ENCODE measurements around the gene REEP3.
"Not testable (repeated sequence)": the region's sequence is repeated elsewhere in the genome, so short reads cannot be mapped to it uniquely, and the experiment has no call there.

REEP3 gene

GRCh38 chr10:63496561-63496960, 24.6 kb upstream of the REEP3 start:
- peaks cover 85% of the 10 kb centered on the region for H3K79me2 ChIP-seq (ENCODE audit: low read length)
- no peak overlapping the region for H3K27ac ChIP-seq (ENCODE audit: low read length)
- no peaks in the 10 kb centered on the region for H4K20me1 ChIP-seq (ENCODE audit: insufficient read depth, low read length)
- no peak for TF ChIP-seq EZH2 (optimal IDR thresholded peaks at IDR 0.05; ENCODE audit: low read depth, low read length)
- TF ChIP-seq EZH2phosphoT487 (IDR thresholded peaks at IDR 0.05; ENCODE audit: low read length): no peak
- TF ChIP-seq CTCF (IDR thresholded peaks at IDR 0.05; ENCODE audit: low read length): no peak
- DNase-seq: no peak
- H3K4me3 ChIP-seq (ENCODE audit: low read length): no peak overlapping the region
- H2AFZ ChIP-seq (ENCODE audit: low read length): no peak overlapping the region
- no peaks in the 10 kb centered on the region for H3K36me3 ChIP-seq (replicated peaks; ENCODE audit: insufficient read depth, low read length)
- no peaks in the 10 kb centered on the region for H3K9me2 ChIP-seq (replicated peaks; ENCODE audit: insufficient read depth, low read length)
- no peaks in the 10 kb centered on the region for H3F3A ChIP-seq (ENCODE audit: insufficient read depth, low read length)
- H3K27me3 ChIP-seq (replicated peaks; ENCODE audit: insufficient read depth, low read length): no peaks in the 10 kb centered on the region
- no peaks in the 10 kb centered on the region for H3K9me3 ChIP-seq (replicated peaks; ENCODE audit: insufficient read depth, low read length)
- no peak overlapping the region for H3K9ac ChIP-seq (ENCODE audit: low read length)
- no peak overlapping the region for H3K4me2 ChIP-seq (ENCODE audit: low read depth, low read length)
- H3K4me1 ChIP-seq (ENCODE audit: low read length): no peaks in the 10 kb centered on the region

- Histone ChIP-seq H3K4me1 (ENCODE audit: low read length) (no peaks in the 10 kb centered on the region), H4K20me1 (ENCODE audit: insufficient read depth, low read length) (no peaks in the 10 kb centered on the region), H3K9ac (ENCODE audit: low read length) (no peak overlapping the region), H3K9me3 (replicated peaks; ENCODE audit: insufficient read depth, low read length) (no peaks in the 10 kb centered on the region), H3K79me2 (ENCODE audit: low read length) (peaks cover 83% of the 10 kb centered on the region), H3K4me2 (ENCODE audit: low read depth, low read length) (no peak overlapping the region), H3K27me3 (replicated peaks; ENCODE audit: insufficient read depth, low read length) (no peaks in the 10 kb centered on the region), H3K27ac (ENCODE audit: low read length) (no peak overlapping the region), H3K36me3 (replicated peaks; ENCODE audit: insufficient read depth, low read length) (no peaks in the 10 kb centered on the region), H3K9me2 (replicated peaks; ENCODE audit: insufficient read depth, low read length) (no peaks in the 10 kb centered on the region), H3K4me3 (ENCODE audit: low read length) (no peak overlapping the region), H3F3A (ENCODE audit: insufficient read depth, low read length) (no peaks in the 10 kb centered on the region), H2AFZ (ENCODE audit: low read length) (no peak overlapping the region)
- TF ChIP-seq EZH2 (optimal IDR thresholded peaks at IDR 0.05; ENCODE audit: low read depth, low read length) (no peak), EZH2phosphoT487 (IDR thresholded peaks at IDR 0.05; ENCODE audit: low read length) (no peak), CTCF (IDR thresholded peaks at IDR 0.05; ENCODE audit: low read length) (no peak)
- no peak for DNase-seq
Measured at GRCh38 chr10:63497321-63497720, 23.9 kb upstream of the REEP3 start.

- Histone ChIP-seq H3K4me3 (ENCODE audit: low read length) (no peak overlapping the region), H3K4me2 (ENCODE audit: low read depth, low read length) (no peak overlapping the region), H3K79me2 (ENCODE audit: low read length) (peaks cover 87% of the 10 kb centered on the region), H3K9me2 (replicated peaks; ENCODE audit: insufficient read depth, low read length) (no peaks in the 10 kb centered on the region), H3K27ac (ENCODE audit: low read length) (no peak overlapping the region), H4K20me1 (ENCODE audit: insufficient read depth, low read length) (no peaks in the 10 kb centered on the region), H3K4me1 (ENCODE audit: low read length) (no peaks in the 10 kb centered on the region), H3K36me3 (replicated peaks; ENCODE audit: insufficient read depth, low read length) (no peaks in the 10 kb centered on the region), H3K27me3 (replicated peaks; ENCODE audit: insufficient read depth, low read length) (no peaks in the 10 kb centered on the region), H3K9ac (ENCODE audit: low read length) (no peak overlapping the region), H3F3A (ENCODE audit: insufficient read depth, low read length) (no peaks in the 10 kb centered on the region), H2AFZ (ENCODE audit: low read length) (no peak overlapping the region), H3K9me3 (replicated peaks; ENCODE audit: insufficient read depth, low read length) (no peaks in the 10 kb centered on the region)
- DNase-seq: no peak
- TF ChIP-seq CTCF (IDR thresholded peaks at IDR 0.05; ENCODE audit: low read length) (no peak), EZH2 (optimal IDR thresholded peaks at IDR 0.05; ENCODE audit: low read depth, low read length) (no peak), EZH2phosphoT487 (IDR thresholded peaks at IDR 0.05; ENCODE audit: low read length) (no peak)
Measured at GRCh38 chr10:63498665-63499064, 22.5 kb upstream of the REEP3 start.

- DNase-seq; H3K36me3 ChIP-seq (replicated peaks; ENCODE audit: insufficient read depth, low read length); H2AFZ ChIP-seq (ENCODE audit: low read length); H3K4me2 ChIP-seq (ENCODE audit: low read depth, low read length); H3K27me3 ChIP-seq (replicated peaks; ENCODE audit: insufficient read depth, low read length); H4K20me1 ChIP-seq (ENCODE audit: insufficient read depth, low read length); H3K27ac ChIP-seq (ENCODE audit: low read length); H3K9ac ChIP-seq (ENCODE audit: low read length); H3K9me2 ChIP-seq (replicated peaks; ENCODE audit: insufficient read depth, low read length); H3K4me1 ChIP-seq (ENCODE audit: low read length); H3K9me3 ChIP-seq (replicated peaks; ENCODE audit: insufficient read depth, low read length); H3F3A ChIP-seq (ENCODE audit: insufficient read depth, low read length); H3K4me3 ChIP-seq (ENCODE audit: low read length): not testable (repeated sequence)
- peaks cover 88% of the 10 kb centered on the region for H3K79me2 ChIP-seq (ENCODE audit: low read length)
Measured at GRCh38 chr10:63500551-63500950, 20.6 kb upstream of the REEP3 start.

All from MM.1S (cell line).